Activated T-helper 1 cell treated with anti-CD3 and anti-CD28 coated beads, Interleukin-2, amount 50 U/mL, for 16 hours (primary cell): ENCODE data around the gene KRTAP3-1.
"Not testable (repeated sequence)": the region's sequence is repeated elsewhere in the genome, so short reads cannot be mapped to it uniquely, and the experiment has no call there.

Experiments
- DNase-seq, 2 donors: peaks; one replicate each; pipeline ENCODE4 v3.0.0-alpha.2; 2020; ENCODE audit warnings: low read depth in 1 of 2, low spot score in 1 of 2

Gene KRTAP3-1

GRCh38 chr17:41008811-41009210, at the start of gene KRTAP3-1:
Gene KRTAP3-1 (minus strand): TSS chr17:41009128. CDS start chr17:41009074, 54 bp downstream.
- DNase-seq: no peak

GRCh38 chr17:41057547-41057946, 48.6 kb upstream of the KRTAP3-1 start:
- no peak for DNase-seq

- not testable (repeated sequence) for DNase-seq
Measured at GRCh38 chr17:41055130-41055529, 46.2 kb upstream of the KRTAP3-1 start, which contains the start of gene KRTAP2-2. Gene KRTAP2-2 (minus strand): TSS chr17:41055230. CDS start chr17:41055211, 19 bp downstream.

- DNase-seq: not testable (repeated sequence)
Measured at GRCh38 chr17:41054556-41054955, 45.6 kb upstream of the KRTAP3-1 start.

- DNase-seq: no peak
Measured at GRCh38 chr17:41054025-41054424, 45.1 kb upstream of the KRTAP3-1 start.

GRCh38 chr17:41052566-41052965, 43.6 kb upstream of the KRTAP3-1 start:
- no peak for DNase-seq

GRCh38 chr17:41049110-41049509, 40.2 kb upstream of the KRTAP3-1 start:
- no peak for DNase-seq

- DNase-seq: no peak
Measured at GRCh38 chr17:41048441-41048840, 39.5 kb upstream of the KRTAP3-1 start.

- not testable (repeated sequence) for DNase-seq
Measured at GRCh38 chr17:41046735-41047465, 38.0 kb upstream of the KRTAP3-1 start, which contains the start of gene KRTAP2-1. Gene KRTAP2-1 (minus strand): TSS chr17:41047316. CDS start chr17:41047267, 49 bp downstream.

- no peak for DNase-seq
Measured at GRCh38 chr17:41042953-41043352, 34.0 kb upstream of the KRTAP3-1 start.

- not testable (repeated sequence) for DNase-seq
Measured at GRCh38 chr17:41040783-41041571, 32.0 kb upstream of the KRTAP3-1 start, which contains the start of gene KRTAP1-1. Gene KRTAP1-1 (minus strand): TSS chr17:41041450. CDS start chr17:41041397, 53 bp downstream.

GRCh38 chr17:41037853-41038350, 29.0 kb upstream of the KRTAP3-1 start:
- DNase-seq: no peak

- DNase-seq: not testable (repeated sequence)
Measured at GRCh38 chr17:41034346-41034935, 25.5 kb upstream of the KRTAP3-1 start, which contains the start of gene KRTAP1-3. Gene KRTAP1-3 (minus strand): TSS chr17:41034874. CDS start chr17:41034821, 53 bp downstream.

GRCh38 chr17:41029633-41030245, 20.8 kb upstream of the KRTAP3-1 start, which contains the start of gene KRTAP1-4:
Gene KRTAP1-4 (minus strand): TSS chr17:41030195. CDS start chr17:41030078, 117 bp downstream.
- DNase-seq: no peak

GRCh38 chr17:41026715-41027471, 18.0 kb upstream of the KRTAP3-1 start, which contains the start of gene KRTAP1-5:
Gene KRTAP1-5 (minus strand): TSS chr17:41027208. CDS start chr17:41027155, 53 bp downstream.
- no peak for DNase-seq

GRCh38 chr17:41024697-41025096, 15.8 kb upstream of the KRTAP3-1 start:
- DNase-seq: no peak

GRCh38 chr17:41020336-41020735, 11.4 kb upstream of the KRTAP3-1 start:
- DNase-seq: no peak

- DNase-seq: no peak
Measured at GRCh38 chr17:41019415-41019814, 10.5 kb upstream of the KRTAP3-1 start.

- DNase-seq: no peak
Measured at GRCh38 chr17:41018541-41018940, 9.6 kb upstream of the KRTAP3-1 start.
